Measurements from ENCODE around the gene BDKRB1. TPM values are rescaled to one million over a fixed set of nuclear protein-coding genes. Genes with fewer than 3 reads are reported as not detected.

The BDKRB1 gene
- total RNA-seq, 1 donor from 2014 or later = 1.4 TPM

DNA sequence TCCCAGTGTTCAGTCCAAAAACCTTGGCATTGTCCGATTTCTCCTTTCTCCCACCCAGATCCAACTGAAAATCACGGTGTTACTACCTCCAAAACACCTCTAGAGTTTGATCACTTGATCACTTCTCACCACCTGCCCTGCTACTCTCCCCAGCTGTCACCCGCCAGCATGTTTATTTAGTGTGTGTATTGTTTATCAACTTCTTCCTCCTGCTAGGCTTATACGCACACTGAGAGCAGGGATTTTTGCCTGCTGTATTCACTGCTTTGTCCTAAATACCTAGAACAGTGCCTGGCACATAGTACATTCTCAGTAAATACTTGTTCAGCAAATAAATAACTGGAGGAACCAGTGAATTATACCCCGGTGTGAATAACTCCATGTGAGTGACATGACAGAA is 5.0 kb downstream of the BDKRB1 start:
- DNase-seq (ENCODE audit: low spot score) = no peak

DNA sequence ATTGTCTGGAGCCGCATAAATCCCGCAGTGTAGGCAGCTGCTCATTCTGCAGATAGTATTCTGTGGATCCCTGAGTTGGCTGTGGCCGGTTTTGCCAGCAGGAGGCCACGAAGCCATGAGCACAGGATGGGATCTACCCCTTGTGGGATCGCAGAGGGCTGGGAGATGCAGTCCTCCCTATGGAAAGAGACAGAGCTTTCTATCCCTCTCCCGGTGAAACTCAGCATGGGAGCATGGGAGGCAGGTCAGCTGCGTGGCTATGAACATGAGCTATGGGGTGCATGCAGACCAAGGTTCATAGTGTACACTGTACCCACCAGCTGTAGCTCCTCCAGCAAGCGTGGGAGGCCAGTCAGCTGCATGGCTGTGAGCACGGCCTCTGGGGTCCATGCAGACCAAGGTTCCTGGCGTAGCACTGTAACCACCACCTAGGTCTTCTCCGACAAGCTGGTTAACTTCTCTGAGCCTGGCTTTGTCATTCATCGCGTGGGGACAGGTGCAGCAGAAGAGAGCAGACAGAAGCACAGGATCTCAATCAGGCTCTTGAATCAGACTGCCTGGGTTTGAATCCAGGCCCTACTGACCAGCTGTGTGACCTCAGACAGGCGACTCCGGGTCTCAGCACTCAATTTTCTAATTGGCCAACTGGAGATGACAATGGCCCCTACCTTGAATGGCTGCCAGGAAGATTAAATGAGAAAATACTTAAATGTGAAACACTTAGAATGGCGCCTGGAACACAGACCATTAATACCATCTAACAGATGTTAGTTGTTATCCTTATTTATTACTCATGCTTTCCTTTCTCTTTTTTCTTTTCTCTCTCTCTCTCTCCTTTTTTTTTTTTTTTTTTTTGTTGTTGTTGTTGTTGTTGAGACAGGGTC is 6.0 kb downstream of the BDKRB1 start:
- DNase-seq (ENCODE audit: low spot score) = no peak

- DNase-seq (ENCODE audit: low spot score) = no peak
Observed at GRCh38 chr14:96263347-96264199, 7.6 kb downstream of the BDKRB1 start.

DNA sequence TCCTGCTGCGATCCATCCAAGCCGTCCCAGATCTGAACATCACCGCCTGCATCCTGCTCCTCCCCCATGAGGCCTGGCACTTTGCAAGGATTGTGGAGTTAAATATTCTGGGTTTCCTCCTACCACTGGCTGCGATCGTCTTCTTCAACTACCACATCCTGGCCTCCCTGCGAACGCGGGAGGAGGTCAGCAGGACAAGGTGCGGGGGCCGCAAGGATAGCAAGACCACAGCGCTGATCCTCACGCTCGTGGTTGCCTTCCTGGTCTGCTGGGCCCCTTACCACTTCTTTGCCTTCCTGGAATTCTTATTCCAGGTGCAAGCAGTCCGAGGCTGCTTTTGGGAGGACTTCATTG is 8.2 kb downstream of the BDKRB1 start:
- no peak for DNase-seq (ENCODE audit: low spot score)

GRCh38 chr14:96264853-96265252 is 8.8 kb downstream of the BDKRB1 start:
- DNase-seq (ENCODE audit: low spot score) = no peak

DNA sequence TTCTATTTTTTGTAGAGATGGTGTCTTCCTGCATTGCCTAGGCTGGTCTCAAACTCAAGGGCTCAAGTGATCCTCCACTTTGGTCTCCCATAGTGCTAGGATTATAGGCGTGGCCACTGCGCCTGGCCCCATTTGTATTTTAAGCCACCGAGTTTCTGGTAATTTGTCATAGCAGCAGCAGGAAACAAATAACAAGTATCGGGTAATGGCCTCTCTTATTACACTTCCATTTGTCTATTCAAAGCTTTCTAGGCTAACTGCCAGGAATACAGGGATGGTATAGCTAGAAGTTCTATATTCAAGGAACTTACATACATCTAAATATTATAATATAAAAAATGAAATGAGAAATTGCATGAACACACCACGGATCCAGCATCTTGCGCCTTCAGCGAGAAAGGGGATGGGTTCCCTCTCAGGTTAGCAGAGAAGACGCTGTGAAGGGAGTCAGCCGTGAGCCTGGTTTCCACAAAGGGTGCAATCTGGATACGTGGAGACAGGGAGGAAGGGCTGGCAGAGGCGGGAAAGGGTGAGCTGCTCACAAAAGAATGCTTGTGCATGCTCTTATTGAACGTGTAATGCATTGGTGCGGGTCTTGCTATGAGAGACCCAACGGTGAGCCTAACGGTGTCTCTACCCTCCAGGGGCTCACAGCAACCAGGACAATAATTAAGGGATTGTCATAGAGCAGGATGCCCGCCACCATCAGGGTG is 9.5 kb downstream of the BDKRB1 start:
- no peak for DNase-seq (ENCODE audit: low spot score)

DNA sequence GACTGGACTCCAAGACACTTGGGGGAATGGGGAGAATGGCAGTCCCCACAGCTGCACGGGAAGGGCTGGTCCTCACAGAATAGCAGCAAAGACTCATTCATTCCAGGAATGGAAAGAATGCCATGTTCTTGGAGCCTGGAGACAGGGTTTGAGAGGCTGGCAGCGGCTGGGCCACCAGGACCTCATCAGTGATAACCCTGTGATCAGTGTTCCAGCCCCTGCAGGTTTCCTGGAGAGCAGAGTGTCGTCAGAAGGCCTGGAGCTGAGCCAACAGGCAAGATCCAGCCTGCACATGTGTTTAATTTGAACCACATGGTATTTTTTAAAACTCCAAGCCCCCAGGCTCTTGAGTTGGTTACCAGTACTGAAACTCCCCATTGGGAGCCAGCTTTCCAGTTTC is 11.3 kb downstream of the BDKRB1 start:
- DNase-seq (ENCODE audit: low spot score) = peak; percentile 75

DNA sequence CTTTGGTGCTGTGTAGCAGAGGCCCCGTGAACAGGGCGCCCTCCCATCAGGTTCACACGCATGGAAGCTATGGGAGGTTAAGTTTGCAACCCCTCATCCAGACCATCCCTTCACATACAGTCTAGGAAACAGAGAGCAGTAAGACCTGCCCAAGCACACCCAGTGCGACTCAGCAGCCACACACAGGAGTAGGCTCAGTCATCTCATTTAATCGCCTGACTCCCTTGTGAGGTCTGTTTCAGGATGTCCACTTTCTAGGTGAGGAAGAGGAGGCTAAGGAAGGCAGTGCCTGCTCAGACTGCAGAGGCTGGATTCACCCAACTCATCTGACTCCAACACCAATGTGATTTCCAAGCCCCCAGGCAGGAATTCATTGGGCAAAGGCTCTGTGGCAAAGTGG is 11.9 kb downstream of the BDKRB1 start:
- no peak for DNase-seq (ENCODE audit: low spot score)

DNA sequence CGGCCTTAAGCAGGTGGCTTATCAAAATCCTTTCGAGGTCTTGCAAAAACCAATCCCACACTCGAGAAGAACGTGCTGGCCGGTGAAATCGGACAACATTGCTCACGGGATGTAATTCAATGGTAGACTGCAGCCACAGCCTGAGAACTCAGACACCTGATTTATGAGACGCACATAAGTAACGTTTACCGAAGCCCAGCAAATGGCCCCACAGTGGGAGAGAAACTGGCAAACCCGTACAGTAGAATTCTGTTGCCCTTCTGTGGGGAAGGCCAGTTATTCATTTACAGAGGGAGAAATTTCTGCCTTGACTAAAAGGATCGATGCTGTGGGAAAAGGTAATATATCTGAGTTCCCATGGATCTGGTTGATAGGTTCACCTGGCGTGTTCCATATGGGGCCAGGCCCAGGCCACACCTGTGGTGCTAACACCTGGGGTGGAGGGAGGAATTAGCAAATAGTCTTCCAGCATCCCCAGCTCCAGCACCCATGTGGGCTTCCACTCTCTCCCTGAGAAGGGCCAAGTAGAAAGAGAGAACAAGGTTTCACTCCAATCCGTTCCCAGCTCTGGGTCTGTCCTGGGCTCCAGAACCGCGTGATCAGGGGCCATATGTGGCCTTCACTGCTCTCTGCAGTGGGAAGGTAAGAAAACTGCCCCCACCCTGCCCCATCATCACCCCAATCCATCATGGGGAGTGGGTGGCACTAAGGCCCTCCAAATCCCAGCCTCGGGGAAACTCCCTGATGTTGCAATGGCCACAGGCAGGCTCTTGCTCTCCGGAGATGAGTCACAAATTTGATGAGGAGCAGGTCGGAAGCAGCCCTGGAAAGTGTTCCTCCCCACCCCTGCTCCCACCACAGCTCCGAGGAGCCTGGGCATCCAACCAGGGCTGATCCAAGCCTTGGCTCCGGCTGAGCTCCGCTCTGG is 12.7 kb downstream of the BDKRB1 start:
- DNase-seq (ENCODE audit: low spot score) = peak; percentile 74

GRCh38 chr14:96269359-96269710 is 13.3 kb downstream of the BDKRB1 start:
- DNase-seq (ENCODE audit: low spot score) = no peak

DNA sequence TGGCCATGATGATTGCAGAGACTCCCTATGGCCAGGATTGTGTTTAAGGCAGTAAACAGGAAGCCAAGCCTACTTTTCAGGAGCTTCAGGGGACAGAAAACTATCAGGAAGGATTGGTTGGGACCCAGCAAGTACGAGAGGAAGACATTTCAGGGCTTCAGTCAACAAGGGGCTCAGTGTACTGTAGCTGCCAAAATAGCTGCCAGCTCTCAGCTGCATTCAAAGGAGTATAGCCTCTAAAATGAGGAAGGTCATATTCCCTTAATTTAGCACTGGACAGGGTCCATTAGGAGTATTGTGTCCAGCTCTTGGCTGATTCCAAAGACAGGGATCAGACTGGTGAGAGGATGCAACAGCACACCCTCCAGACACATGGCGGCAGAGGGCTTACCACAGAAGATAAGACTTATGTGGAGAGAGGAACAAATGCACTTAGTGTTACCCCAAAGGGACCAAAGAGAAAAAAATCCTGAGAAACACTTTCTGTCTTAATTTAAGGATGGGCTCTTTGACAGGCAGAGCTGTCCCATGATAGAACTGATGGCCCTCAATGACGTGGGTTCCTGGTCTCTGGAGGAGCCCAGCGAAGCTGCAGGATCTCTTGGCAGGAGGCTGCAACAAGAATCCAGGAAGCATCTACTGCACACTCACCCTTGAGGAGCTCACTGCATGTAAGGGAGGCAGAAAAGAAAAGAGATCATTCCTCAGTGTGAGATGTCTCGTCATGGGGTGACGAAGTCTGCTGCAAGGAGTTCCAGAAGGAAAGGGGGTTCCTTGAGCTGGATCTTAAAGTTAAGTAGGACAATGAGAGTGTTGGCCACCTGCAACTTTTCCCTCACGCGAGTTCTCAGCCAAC is 14.8 kb downstream of the BDKRB1 start:
- DNase-seq (ENCODE audit: low spot score) = no peak

GRCh38 chr14:96271421-96271762 is 15.4 kb downstream of the BDKRB1 start:
- DNase-seq (ENCODE audit: low spot score) = no peak

- DNase-seq (ENCODE audit: low spot score) = no peak
Observed at GRCh38 chr14:96272777-96273473, 16.9 kb downstream of the BDKRB1 start.

DNA sequence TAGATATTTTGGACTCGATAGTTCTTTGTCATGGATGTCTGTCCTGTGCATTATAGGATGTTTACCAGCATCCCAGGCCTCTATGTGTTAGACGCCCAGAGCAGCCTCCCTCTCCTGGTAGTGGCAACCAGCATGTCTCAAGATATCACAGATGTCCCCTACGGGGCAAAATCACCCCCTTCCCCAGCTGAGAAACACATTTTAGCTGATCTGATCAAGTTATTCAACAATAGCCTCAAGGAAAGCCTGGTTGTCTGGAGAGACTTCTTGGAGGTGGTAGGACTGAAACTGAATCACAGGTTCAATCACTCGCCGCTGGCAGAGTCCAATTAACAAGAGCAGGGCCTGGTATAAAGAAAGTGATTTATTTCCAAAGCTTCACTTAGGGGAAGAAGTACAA is 17.6 kb downstream of the BDKRB1 start:
- DNase-seq (ENCODE audit: low spot score) = no peak

GRCh38 chr14:96274122-96274521 is 18.1 kb downstream of the BDKRB1 start:
- no peak for DNase-seq (ENCODE audit: low spot score)

DNA sequence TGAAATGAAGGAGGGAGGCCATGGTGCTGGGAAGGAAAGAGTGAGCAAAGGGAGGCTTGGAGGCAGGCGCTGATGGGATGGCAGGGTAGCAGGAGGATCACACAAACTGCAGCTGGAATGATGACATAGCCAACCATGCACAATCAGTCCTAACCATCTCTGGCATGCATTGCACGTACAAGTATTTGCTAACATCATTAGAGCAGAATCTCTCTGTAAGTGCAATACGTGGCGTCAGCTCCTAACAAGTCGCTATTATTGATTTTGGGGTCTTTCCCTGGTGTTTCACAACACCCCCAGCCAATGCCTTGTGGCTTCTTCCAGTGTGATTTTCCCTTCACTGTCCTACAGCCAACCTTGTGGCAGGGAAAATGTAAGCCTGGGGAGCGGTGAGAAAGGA is 18.5 kb downstream of the BDKRB1 start:
- DNase-seq (ENCODE audit: low spot score) = no peak

DNA sequence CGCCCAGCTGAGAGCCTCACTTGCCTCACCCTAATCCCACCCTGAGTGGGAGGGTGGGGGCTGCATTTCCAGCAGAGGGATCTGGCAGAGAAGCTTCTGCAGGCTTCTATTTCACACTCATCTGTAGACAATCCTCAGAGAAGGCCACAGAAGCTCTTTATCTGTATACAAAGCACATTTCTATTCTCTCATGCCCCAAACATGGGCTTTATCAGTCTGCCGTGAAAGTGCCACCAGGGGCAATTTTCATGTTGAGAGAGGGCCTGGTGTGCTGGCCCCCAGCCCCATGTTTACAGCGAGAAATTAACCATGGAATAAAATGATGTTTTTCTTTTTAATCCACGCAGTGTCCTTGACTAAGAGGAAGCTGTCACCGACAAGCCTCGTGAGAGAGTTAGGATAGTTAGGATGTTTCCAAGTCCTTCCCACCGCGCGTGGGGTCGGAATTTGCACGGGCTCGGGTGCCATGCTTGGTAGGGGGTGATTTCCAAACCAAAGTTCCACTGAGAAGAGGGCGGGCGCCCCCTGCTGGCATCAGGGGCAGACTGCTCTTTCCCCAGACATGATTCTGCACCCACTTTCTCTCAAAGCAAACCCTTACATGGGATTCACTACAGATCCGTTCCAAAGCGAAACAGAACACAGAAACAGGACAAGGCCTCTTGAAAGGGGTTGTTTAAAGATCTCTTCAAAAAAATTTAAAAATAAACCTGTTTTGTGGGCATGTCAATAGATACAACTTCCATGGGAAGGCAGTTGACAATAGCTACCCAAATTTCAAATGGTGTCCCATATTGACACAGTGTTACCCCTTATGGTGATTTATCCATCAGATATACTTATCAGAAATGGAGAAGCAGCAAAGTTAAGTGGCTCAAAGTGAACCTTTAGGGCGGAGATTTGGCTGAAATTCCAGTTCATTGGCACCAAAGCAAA is 19.4 kb downstream of the BDKRB1 start:
- DNase-seq (ENCODE audit: low spot score) = peak; percentile 79

DNA sequence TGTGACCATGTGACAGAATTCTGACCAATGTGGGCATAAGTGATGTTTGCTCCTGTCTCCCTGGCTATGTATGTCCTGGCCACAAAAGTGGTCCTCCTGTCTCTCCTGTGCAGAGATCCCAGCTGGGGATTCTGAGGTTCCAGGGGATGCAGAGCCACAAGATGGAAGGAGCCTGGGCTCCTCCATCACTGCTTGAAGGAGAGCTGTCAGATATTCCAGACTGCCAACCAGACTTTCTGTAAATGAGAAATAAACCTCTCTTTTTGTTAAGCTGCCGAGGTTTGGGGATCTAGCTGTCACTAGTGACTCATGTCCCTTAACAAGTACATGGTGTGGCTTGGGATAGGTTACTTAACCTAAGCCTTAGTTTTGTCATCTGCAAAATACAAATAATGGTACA is 21.9 kb downstream of the BDKRB1 start:
- no peak for DNase-seq (ENCODE audit: low spot score)

GRCh38 chr14:96279564-96279963 is 23.6 kb downstream of the BDKRB1 start:
- DNase-seq (ENCODE audit: low spot score) = no peak
